ENCODE results near the gene TXNRD2. TPM values are rescaled to one million over a fixed set of nuclear protein-coding genes. Genes with fewer than 3 reads are reported as not detected.
A peak's percentile ranks its signal among the peaks of the same experiment; 100 is the strongest.

Gene TXNRD2
- total RNA-seq, 1 donor from 2014 or later: 5.8 TPM

DNA sequence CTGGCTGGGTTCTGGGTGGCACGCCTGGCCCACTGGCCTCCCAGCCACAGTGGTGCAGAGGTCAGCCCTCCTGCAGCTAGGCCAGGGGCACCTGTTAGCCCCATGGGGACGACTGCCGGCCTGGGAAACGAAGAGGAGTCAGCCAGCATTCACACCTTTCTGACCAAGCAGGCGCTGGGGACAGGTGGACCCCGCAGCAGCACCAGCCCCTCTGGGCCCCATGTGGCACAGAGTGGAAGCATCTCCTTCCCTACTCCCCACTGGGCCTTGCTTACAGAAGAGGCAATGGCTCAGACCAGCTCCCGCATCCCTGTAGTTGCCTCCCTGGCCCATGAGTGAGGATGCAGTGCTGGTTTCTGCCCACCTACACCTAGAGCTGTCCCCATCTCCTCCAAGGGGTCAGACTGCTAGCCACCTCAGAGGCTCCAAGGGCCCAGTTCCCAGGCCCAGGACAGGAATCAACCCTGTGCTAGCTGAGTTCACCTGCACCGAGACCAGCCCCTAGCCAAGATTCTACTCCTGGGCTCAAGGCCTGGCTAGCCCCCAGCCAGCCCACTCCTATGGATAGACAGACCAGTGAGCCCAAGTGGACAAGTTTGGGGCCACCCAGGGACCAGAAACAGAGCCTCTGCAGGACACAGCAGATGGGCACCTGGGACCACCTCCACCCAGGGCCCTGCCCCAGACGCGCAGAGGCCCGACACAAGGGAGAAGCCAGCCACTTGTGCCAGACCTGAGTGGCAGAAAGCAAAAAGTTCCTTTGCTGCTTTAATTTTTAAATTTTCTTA is 27.7 kb upstream of the TXNRD2 start:
- DNase-seq (ENCODE audit: low read depth): no peak
- TF ChIP-seq, protein P1, sequence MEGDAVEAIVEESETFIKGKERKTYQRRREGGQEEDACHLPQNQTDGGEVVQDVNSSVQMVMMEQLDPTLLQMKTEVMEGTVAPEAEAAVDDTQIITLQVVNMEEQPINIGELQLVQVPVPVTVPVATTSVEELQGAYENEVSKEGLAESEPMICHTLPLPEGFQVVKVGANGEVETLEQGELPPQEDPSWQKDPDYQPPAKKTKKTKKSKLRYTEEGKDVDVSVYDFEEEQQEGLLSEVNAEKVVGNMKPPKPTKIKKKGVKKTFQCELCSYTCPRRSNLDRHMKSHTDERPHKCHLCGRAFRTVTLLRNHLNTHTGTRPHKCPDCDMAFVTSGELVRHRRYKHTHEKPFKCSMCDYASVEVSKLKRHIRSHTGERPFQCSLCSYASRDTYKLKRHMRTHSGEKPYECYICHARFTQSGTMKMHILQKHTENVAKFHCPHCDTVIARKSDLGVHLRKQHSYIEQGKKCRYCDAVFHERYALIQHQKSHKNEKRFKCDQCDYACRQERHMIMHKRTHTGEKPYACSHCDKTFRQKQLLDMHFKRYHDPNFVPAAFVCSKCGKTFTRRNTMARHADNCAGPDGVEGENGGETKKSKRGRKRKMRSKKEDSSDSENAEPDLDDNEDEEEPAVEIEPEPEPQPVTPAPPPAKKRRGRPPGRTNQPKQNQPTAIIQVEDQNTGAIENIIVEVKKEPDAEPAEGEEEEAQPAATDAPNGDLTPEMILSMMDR (conservative IDR thresholded peaks at IDR 0.05; ENCODE audit: low read depth, low read length): no peak

DNA sequence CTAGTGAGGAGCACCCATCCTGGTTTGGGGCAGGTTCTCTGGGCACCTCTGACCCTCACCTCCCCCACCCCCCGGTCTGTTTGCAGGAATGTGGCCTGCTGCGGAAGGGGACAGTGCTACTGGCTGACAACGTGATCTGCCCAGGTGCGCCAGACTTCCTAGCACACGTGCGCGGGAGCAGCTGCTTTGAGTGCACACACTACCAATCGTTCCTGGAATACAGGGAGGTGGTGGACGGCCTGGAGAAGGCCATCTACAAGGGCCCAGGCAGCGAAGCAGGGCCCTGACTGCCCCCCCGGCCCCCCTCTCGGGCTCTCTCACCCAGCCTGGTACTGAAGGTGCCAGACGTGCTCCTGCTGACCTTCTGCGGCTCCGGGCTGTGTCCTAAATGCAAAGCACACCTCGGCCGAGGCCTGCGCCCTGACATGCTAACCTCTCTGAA is 26.9 kb upstream of the TXNRD2 start:
- no peak for DNase-seq (ENCODE audit: low read depth)
- TF ChIP-seq, protein P1 (conservative IDR thresholded peaks at IDR 0.05; ENCODE audit: low read depth, low read length): no peak

More for the DNA sequence above, 27.7 kb upstream of the TXNRD2 start:
- H3K4me3 ChIP-seq (ENCODE audit: low read depth, low read length): no peak overlapping the region

DNA sequence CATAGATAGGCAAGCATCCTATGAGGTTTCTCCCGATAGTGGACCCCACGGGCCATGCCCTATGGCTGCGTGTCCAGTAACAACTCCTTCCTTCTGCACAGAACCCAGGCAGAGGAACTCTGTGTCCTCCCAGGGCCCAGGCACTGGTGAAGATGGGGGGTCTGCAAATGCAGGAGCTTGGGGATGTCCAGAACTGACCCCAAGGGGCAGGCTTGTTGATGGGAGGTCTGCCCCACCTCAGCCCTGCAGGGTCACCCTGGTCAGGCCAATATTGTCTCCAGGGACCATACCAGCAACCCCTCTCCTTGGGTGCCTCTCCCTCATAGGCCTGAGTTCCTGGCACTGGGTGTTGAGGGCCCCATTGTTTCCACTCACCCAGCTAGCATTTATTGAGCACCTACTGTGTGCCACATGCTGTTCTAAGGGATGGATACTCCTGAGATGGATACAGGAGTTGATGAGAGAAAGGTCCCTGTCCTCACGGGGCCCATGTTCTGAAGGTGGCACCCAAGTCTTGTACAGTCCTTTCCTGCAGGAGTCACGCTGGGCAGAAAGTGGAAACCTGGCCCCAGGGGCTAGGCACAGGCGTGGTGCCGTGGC is 26.3 kb upstream of the TXNRD2 start:
- TF ChIP-seq, protein P1 (conservative IDR thresholded peaks at IDR 0.05; ENCODE audit: low read depth, low read length): no peak
- DNase-seq (ENCODE audit: low read depth): no peak
- no peak overlapping the region for H3K4me3 ChIP-seq (ENCODE audit: low read depth, low read length)

More for the DNA sequence above, 26.9 kb upstream of the TXNRD2 start:
- H3K4me3 ChIP-seq (ENCODE audit: low read depth, low read length): no peak overlapping the region

DNA sequence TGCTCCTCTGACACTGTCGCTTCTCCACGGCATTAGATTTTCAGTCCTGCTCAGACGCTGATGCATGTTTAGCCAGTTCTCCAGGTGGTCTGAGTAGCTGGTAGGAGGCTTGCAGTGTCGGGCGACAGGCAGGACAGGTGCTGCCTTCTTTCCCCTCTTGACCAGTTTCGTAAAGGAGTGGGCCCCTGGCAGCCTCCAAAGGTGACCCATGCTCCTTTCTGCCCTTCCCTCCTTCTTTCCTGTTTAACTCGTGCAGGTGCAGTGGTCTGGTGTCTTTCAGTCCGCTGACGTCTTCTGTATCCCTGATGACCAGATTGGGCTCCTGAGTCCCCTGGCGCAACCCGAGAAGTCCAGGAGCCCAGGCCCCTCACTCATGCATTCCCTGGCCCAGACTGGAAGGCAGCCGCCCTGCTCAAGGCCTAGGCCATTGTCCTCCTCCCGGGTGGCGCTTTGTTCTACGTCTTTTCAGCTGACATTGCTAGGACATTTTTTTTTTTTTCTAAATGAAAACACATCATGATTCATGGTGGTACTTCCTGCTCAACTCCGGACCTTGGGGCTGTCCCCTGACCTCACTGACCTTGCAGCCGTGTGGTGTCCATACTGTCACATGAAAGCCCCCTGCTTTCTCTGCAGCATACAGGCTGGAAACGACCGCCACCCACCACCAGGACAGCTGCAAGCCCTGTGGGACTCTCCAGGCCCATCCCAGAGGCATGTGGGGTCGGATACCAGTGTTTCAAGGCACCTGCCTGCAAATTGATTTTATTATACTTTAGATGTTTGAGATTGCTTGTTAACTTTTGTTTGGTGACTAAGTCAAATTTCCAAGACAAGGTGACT is 25.5 kb upstream of the TXNRD2 start:
- no peak for DNase-seq (ENCODE audit: low read depth)
- H3K4me3 ChIP-seq (ENCODE audit: low read depth, low read length): no peak overlapping the region
- TF ChIP-seq, protein P1 (conservative IDR thresholded peaks at IDR 0.05; ENCODE audit: low read depth, low read length): no peak

DNA sequence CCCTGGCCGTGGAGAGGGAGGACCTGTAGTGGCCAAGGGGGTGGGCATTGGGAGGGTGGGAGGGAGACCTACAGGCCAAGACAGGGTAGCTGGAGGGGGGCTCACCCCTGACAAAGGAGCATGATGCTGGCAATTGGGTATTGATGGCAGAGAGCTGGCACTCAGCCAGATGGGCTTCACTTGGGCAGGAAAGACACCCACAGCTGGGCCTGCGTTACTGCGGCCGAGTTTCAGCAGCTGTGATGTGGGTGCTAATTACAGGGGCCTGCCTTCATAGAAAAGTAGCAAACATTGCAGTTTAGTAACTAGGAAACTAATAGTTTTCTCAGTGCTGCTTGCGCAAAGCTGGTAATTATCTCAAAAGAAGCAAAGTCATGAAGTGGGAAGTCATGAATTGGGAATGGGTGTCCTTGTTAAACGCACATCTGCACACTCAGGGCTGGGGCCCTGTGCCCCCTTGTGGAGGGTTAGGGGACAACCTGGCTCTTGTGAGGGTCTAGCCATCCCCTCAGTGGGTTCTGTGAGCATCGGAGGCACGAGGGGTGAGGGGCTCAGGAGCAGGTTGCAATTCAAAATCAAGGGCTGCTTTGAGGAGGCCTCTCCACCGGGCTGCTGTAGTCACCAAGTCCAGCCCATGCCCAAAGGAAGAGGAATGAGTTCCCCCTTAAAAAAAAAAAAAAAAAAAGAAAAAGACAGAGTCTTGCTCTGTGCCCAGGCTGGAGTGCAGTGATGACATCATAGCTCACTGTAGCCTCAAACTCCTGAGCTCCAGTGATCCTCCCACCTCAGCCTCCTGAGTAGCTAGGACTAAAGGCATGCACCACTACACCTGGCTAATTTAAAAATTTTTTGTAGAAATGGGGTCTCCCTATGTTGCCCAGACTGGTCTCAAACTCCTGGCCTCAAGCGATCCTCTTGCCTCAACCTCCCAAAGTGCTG is 24.4 kb upstream of the TXNRD2 start:
- no peak overlapping the region for H3K4me3 ChIP-seq (ENCODE audit: low read depth, low read length)
- DNase-seq (ENCODE audit: low read depth): no peak
- TF ChIP-seq, protein P1 (conservative IDR thresholded peaks at IDR 0.05; ENCODE audit: low read depth, low read length): peak; percentile 54
